HCT116 (cell line): ENCODE results near the gene ZNF691.

Experiments
- ATF3 ChIP-seq: IDR thresholded peaks from 2 replicates; pipeline ENCODE4 v1.6.1; 2012
- CEBPB ChIP-seq: IDR thresholded peaks from 2 replicates; pipeline ENCODE4 v1.6.1; 2012; ENCODE audit warnings: low read depth
- CTCF ChIP-seq, 3 experiments: fragments of 200-600 bp in 1 of 3; sonication (generic) in 1 of 3; IDR thresholded peaks in 2 of 3; conservative IDR thresholded peaks in 1 of 3; 2 replicates each; pipeline ENCODE4 v1.5.1; 2012 to 2017; ENCODE audit warnings: low read depth in 2 of 3, low read length in 2 of 3, antibody characterized with exemption in 1 of 3, borderline replicate concordance in 1 of 3, control low read depth in 1 of 3, mild to moderate bottlenecking in 1 of 3, mixed read lengths in 1 of 3, mixed run types in 1 of 3, moderate library complexity in 1 of 3; ENCODE audit not compliant: insufficient read depth in 1 of 3
- JUND ChIP-seq: IDR thresholded peaks from 2 replicates; pipeline ENCODE4 v1.6.1; 2012
- POLR2A ChIP-seq: IDR thresholded peaks from 2 replicates; pipeline ENCODE4 v1.7.0; 2011; ENCODE audit warnings: borderline replicate concordance; ENCODE audit not compliant: insufficient read depth, insufficient read length; ENCODE audit errors: extremely low read depth
- POLR2AphosphoS5 ChIP-seq: IDR thresholded peaks from 2 replicates; pipeline ENCODE4 v1.6.1; 2011; ENCODE audit warnings: mild to moderate bottlenecking, low read depth, low read length, moderate library complexity
- SIN3A ChIP-seq: IDR thresholded peaks from 2 replicates; pipeline ENCODE4 v1.6.1; 2012; ENCODE audit warnings: low read depth
- SP1 ChIP-seq: IDR thresholded peaks from 2 replicates; pipeline ENCODE4 v1.6.1; 2012; ENCODE audit warnings: low read depth
- TCF7L2 ChIP-seq: IDR thresholded peaks from 2 replicates; pipeline ENCODE4 v1.7.0; 2011; ENCODE audit warnings: borderline replicate concordance, inconsistent platforms; ENCODE audit not compliant: insufficient read depth, insufficient read length; ENCODE audit errors: extremely low read depth

- TF ChIP-seq ATF3 = no peak
- TF ChIP-seq CTCF (IDR thresholded peaks at IDR 0.05 in 2 of 3, conservative IDR thresholded peaks at IDR 0.05 in 1 of 3; ENCODE audit: borderline replicate concordance in 1 of 3, insufficient read depth in 1 of 3, low read depth in 2 of 3, low read length in 2 of 3) = no peak
- TF ChIP-seq CEBPB = no peak
- no peak for TF ChIP-seq POLR2AphosphoS5
- TF ChIP-seq SIN3A = no peak
- TF ChIP-seq POLR2A = no peak
- TF ChIP-seq JUND = no peak
- no peak for TF ChIP-seq SP1
- TF ChIP-seq TCF7L2 = no peak
These were observed 3.5 kb downstream of the ZNF691 start for GRCh38 chr1:42849944-42850343.
